IPS-18c (cell line): ENCODE measurements around the gene C12orf57.

Experiments
- H3K4me3 ChIP-seq: 2 replicates; pipeline ENCODE4 v1.7.0; 2013; ENCODE audit warnings: low read depth, mild to moderate bottlenecking, low read length, moderate library complexity; ENCODE audit not compliant: insufficient read depth
- H3K9me3 ChIP-seq: one replicate; pipeline ENCODE4 v1.6.1; 2013; ENCODE audit warnings: mild to moderate bottlenecking, low read length, moderate library complexity; ENCODE audit not compliant: control insufficient read depth, insufficient read depth

Gene C12orf57

GRCh38 chr12:6929466-6930452 is 14.1 kb upstream of the C12orf57 start:
- Histone ChIP-seq H3K4me3 (peak overlapping the region; percentile 93), H3K9me3 (no peaks in the 10 kb centered on the region)

GRCh38 chr12:6932766-6933165 is 11.1 kb upstream of the C12orf57 start:
- Histone ChIP-seq H3K4me3 (no peak overlapping the region), H3K9me3 (no peaks in the 10 kb centered on the region)

GRCh38 chr12:6934110-6934509 is 9.7 kb upstream of the C12orf57 start:
- H3K9me3 ChIP-seq = no peaks in the 10 kb centered on the region
- no peak overlapping the region for H3K4me3 ChIP-seq

GRCh38 chr12:6935371-6936193 is 8.2 kb upstream of the C12orf57 start:
- Histone ChIP-seq H3K4me3 (no peak overlapping the region), H3K9me3 (no peaks in the 10 kb centered on the region)

- H3K9me3 ChIP-seq = no peaks in the 10 kb centered on the region
- H3K4me3 ChIP-seq = no peak overlapping the region
Observed at GRCh38 chr12:6936194-6936635, 7.6 kb upstream of the C12orf57 start.

- no peaks in the 10 kb centered on the region for H3K9me3 ChIP-seq
- peak overlapping the region; percentile 71; the same call in 1 of the 2 replicates for H3K4me3 ChIP-seq
Observed at GRCh38 chr12:6936636-6937480, 7.0 kb upstream of the C12orf57 start.

GRCh38 chr12:6937481-6938352 is 6.1 kb upstream of the C12orf57 start:
- H3K9me3 ChIP-seq = no peaks in the 10 kb centered on the region

GRCh38 chr12:6938353-6939190 is 5.2 kb upstream of the C12orf57 start:
- H3K4me3 ChIP-seq = peak overlapping the region; percentile 41; the same call in 1 of the 2 replicates
- no peaks in the 10 kb centered on the region for H3K9me3 ChIP-seq

More at GRCh38 chr12:6937481-6938352, 6.1 kb upstream of the C12orf57 start:
- peak overlapping the region; percentile 71 for H3K4me3 ChIP-seq

- Histone ChIP-seq H3K4me3 (no peak overlapping the region), H3K9me3 (no peaks in the 10 kb centered on the region)
Observed at GRCh38 chr12:6939191-6939540, 4.7 kb upstream of the C12orf57 start.

GRCh38 chr12:6941267-6941666 is 2.6 kb upstream of the C12orf57 start:
- no peak overlapping the region for H3K4me3 ChIP-seq
- H3K9me3 ChIP-seq = no peaks in the 10 kb centered on the region

GRCh38 chr12:6941782-6942181 is 2.0 kb upstream of the C12orf57 start:
- Histone ChIP-seq H3K4me3 (no peak overlapping the region), H3K9me3 (no peaks in the 10 kb centered on the region)

- H3K9me3 ChIP-seq = no peaks in the 10 kb centered on the region
- H3K4me3 ChIP-seq = 0 out of 2 replicates have a peak overlapping the region, but pooled peaks have one; percentile 1
Observed at GRCh38 chr12:6942331-6942665, 1.5 kb upstream of the C12orf57 start.

GRCh38 chr12:6943389-6943721 is 467 bp upstream of the C12orf57 start:
- H3K9me3 ChIP-seq = no peaks in the 10 kb centered on the region
- H3K4me3 ChIP-seq = peak overlapping the region; percentile 38; the same call in 1 of the 2 replicates

- Histone ChIP-seq H3K9me3 (no peaks in the 10 kb centered on the region), H3K4me3 (peak overlapping the region; percentile 83)
Observed at GRCh38 chr12:6944381-6945186, 762 bp downstream of the C12orf57 start.

GRCh38 chr12:6945613-6946012 is 1.8 kb downstream of the C12orf57 start:
- H3K9me3 ChIP-seq = no peaks in the 10 kb centered on the region
- H3K4me3 ChIP-seq = peak overlapping the region; percentile 40
